ENCODE results near the gene AZGP1.
"Not testable (repeated sequence)": the region's sequence is repeated elsewhere in the genome, so short reads cannot be mapped to it uniquely, and the experiment has no call there.

The AZGP1 gene

DNA sequence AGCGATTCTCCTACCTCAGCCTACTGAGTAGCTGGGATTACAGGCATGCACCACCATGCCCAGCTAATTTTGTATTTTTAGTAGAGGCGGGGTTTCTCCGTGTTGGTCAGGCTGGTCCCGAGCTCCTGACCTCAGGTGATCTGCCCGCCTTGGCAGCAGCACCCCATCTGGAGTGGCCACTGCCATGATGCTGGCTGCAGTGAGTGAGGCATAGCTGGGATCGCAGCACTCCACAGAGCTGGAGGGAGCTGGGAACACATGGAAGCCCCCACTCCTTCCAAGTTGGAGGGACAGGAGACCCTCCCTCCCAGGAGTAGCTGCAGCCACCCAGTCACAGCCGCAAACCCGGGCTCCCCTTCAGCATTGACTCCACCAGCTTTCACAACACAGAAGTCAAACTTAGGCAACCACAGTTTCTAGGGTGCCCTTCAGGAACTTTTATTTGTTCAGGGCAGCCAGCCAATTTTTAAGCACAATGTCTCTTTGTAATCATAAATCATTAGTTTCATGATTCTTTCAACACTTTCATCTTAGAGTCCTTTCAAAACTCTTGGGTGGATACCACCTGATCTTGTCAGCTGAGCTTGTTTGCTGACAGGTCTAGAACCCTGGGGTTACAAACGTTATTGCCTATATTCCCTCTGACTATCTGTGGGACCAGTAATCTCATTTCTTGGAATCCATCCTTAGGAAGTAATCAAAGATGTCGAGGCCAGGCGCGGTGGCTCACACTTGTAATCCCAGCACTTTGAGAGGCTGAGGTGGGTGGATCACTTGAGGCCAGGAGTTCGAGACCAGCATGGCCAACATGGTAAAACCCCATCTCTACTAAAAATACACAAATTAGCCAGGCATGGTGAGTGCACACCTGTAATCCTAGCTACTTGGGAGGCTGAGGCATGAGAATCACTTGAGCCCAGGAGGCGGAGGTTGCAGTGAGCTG lies 36.8 kb upstream of the AZGP1 start:
- not testable (repeated sequence) for H3K27me3 ChIP-seq (ENCODE audit: control insufficient read depth, insufficient read depth, low read length)

DNA sequence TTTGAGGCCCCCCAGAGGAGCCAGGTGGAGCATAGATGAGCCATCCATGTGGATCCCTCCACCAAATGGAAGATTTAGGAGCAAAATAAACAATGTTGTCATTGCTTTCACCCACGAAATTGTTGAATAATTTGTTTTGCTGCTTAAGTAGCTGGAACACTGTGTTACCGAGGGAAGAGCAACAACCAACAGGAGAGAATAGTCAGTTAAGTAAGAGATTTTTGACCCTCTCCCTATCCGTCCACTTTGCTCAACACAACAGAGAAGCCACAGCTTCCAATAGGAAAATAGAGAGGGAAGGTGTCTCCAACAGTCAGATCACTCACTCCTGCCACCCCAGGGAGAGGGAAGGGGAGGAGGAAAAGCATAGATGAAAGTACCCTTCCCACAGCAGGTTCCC lies 35.7 kb upstream of the AZGP1 start:
- Histone ChIP-seq H3K9me3 (ENCODE audit: control insufficient read depth, low read length) (no peaks in the 10 kb centered on the region), H3K27me3 (ENCODE audit: control insufficient read depth, insufficient read depth, low read length) (no peaks in the 10 kb centered on the region), H3K4me1 (ENCODE audit: control insufficient read depth, insufficient read depth, low read length) (peaks cover 36% of the 10 kb centered on the region), H3K4me3 (ENCODE audit: low read length) (no peak overlapping the region), H3K36me3 (ENCODE audit: control insufficient read depth, insufficient read depth, low read length) (peaks cover 6% of the 10 kb centered on the region), H3K9ac (ENCODE audit: low read length) (no peak overlapping the region)

More for the DNA sequence above, 36.8 kb upstream of the AZGP1 start:
- peaks cover 42% of the 10 kb centered on the region for H3K4me1 ChIP-seq (ENCODE audit: control insufficient read depth, insufficient read depth, low read length)
- not testable (repeated sequence) for H3K4me3 ChIP-seq (ENCODE audit: low read length); H3K36me3 ChIP-seq (ENCODE audit: control insufficient read depth, insufficient read depth, low read length); H3K9ac ChIP-seq (ENCODE audit: low read length); H3K9me3 ChIP-seq (ENCODE audit: control insufficient read depth, low read length)

DNA sequence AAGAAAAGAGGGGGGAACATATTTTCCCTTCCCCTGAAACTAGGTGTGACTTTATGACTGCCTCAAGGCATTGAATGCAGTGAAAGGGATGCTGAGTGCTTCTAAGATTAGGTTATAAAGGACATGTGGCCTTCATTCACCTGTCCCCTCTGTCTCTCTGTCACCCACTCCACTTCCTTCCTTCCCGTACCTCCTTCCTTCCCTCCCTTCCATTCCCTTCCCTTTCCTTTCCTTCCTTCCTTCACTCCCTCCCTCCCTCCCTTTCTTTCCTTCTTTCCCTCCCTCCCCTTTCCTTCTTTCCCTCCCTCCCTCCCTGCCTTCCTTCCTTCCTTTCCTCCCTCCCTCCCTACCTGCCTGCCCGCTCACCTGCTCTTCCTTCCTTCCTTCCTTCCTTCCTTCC lies 35.1 kb upstream of the AZGP1 start:
- H3K9ac ChIP-seq (ENCODE audit: low read length), result no peak overlapping the region
- H3K4me1 ChIP-seq (ENCODE audit: control insufficient read depth, insufficient read depth, low read length), result peaks cover 34% of the 10 kb centered on the region
- H3K9me3 ChIP-seq (ENCODE audit: control insufficient read depth, low read length), result no peaks in the 10 kb centered on the region
- H3K4me3 ChIP-seq (ENCODE audit: low read length), result no peak overlapping the region
- no peaks in the 10 kb centered on the region for H3K27me3 ChIP-seq (ENCODE audit: control insufficient read depth, insufficient read depth, low read length)
- peaks cover under 1% of the 10 kb centered on the region for H3K36me3 ChIP-seq (ENCODE audit: control insufficient read depth, insufficient read depth, low read length)

DNA sequence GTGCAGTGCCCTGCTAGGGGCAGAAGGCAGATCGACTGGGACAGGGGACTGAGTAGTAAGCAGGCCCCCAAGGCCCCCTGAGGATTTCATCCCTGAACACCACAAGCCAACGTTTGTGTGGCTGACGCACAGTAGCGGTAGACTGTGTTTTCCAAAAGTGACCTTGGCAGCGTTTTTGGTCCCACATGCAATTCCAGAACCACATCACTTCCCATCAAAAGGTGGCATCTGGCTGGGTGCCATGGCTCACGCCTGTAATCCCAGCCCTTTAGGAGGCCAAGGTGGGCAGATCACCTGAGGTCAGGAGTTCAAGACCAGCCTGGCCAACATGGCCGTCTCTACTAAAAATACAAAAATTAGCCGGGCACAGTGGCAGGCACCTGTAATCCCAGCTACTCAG lies 34.1 kb upstream of the AZGP1 start:
- peaks cover 33% of the 10 kb centered on the region for H3K4me1 ChIP-seq (ENCODE audit: control insufficient read depth, insufficient read depth, low read length)
- H3K36me3 ChIP-seq (ENCODE audit: control insufficient read depth, insufficient read depth, low read length); H3K4me3 ChIP-seq (ENCODE audit: low read length); H3K27me3 ChIP-seq (ENCODE audit: control insufficient read depth, insufficient read depth, low read length); H3K9me3 ChIP-seq (ENCODE audit: control insufficient read depth, low read length); H3K9ac ChIP-seq (ENCODE audit: low read length): not testable (repeated sequence)

DNA sequence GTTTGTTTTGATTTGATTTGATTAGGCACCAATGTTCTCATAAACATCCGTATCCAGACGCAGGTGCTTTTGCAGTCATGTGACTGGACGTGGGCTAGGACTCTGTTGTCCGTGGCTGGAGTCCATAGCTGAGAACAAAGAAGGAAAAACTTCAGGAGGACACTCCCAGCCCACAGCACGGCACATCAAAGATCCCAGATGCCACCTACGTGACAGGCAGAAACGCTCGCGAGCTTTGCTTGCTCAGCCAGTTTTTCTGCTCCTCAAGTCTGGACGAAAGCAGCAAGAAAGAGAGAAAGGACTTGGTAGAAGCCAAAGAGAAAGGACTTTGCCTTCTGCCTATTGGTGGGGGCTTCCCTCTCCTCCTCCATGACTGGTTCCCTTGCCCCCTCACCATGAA lies 32.7 kb upstream of the AZGP1 start:
- H3K9me3 ChIP-seq (ENCODE audit: control insufficient read depth, low read length), result no peaks in the 10 kb centered on the region
- no peak overlapping the region for H3K4me3 ChIP-seq (ENCODE audit: low read length)
- H3K4me1 ChIP-seq (ENCODE audit: control insufficient read depth, insufficient read depth, low read length), result peaks cover 42% of the 10 kb centered on the region
- H3K9ac ChIP-seq (ENCODE audit: low read length), result peak overlapping the region; percentile 29
- H3K27me3 ChIP-seq (ENCODE audit: control insufficient read depth, insufficient read depth, low read length), result no peaks in the 10 kb centered on the region
- no peaks in the 10 kb centered on the region for H3K36me3 ChIP-seq (ENCODE audit: control insufficient read depth, insufficient read depth, low read length)

DNA sequence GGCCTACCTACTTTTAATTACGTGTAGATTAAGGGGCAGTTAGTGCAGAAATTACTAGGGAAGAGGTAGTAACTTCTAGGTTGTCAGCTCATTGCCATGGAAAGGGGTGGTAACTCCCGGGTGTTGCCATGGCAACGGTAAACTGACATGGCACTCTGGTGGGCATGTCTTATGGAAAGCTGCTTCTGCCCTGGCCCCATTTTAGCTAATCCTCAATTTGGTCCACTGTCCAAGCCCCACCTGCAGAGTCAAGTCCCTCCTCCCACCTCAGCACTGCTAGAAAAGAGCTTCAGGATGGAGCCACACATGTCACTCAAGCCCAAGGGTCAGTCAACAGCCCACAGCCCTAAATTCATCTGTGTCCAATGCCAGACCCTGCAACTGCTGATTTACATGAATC lies 32.1 kb upstream of the AZGP1 start:
- Histone ChIP-seq H3K9me3 (ENCODE audit: control insufficient read depth, low read length) (no peaks in the 10 kb centered on the region), H3K4me1 (ENCODE audit: control insufficient read depth, insufficient read depth, low read length) (peaks cover 43% of the 10 kb centered on the region), H3K36me3 (ENCODE audit: control insufficient read depth, insufficient read depth, low read length) (no peaks in the 10 kb centered on the region), H3K4me3 (ENCODE audit: low read length) (no peak overlapping the region), H3K9ac (ENCODE audit: low read length) (no peak overlapping the region), H3K27me3 (ENCODE audit: control insufficient read depth, insufficient read depth, low read length) (no peaks in the 10 kb centered on the region)

DNA sequence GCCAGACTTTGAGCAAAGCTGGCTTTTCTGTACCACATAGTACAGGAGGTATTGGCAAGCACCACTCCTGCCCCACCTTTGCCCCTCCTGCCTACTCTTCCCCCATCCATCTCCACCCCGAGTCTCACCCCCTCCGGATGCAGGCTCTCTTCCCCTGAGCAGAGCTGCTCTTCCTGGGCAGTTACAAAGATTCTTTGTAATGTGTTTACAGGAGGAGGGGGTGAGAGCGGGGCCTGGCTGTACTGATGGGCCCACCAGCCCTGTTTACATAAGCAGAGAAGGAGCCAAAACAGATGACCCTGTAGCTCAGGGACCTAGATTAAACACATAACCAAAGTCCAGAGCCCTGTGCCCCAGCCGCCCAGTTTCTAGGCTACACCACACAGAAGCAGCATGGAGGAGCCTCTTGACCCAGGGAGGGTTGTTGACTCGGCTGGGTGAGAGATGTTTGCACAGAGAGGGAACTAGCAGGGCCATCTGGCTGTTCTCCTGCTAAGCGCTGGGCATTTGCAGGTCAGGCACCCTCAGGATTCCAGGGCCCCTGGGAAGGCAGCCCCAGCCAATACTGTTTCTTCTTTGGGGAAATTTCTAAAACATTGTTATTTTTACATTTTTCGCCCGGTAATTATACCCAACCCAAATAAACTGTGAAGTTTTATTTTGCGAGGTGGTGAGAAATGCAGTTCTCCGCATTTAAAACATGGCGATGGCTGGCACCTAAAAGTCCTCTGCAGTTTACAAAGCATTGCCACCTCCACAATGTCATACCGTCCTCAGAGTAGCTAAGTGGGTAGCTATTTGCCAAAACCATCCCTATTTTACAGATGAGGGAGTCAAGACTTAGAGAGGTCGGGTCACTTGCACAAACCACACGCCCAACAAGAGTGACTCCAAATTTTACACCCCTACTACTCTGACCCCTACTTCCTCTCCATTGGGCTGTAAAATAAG lies 28.2 kb upstream of the AZGP1 start:
- H3K4me3 ChIP-seq (ENCODE audit: low read length), result no peak overlapping the region
- H3K36me3 ChIP-seq (ENCODE audit: control insufficient read depth, insufficient read depth, low read length), result no peaks in the 10 kb centered on the region
- peak overlapping the region; percentile 5 for H3K9ac ChIP-seq (ENCODE audit: low read length)
- no peaks in the 10 kb centered on the region for H3K9me3 ChIP-seq (ENCODE audit: control insufficient read depth, low read length)
- no peaks in the 10 kb centered on the region for H3K27me3 ChIP-seq (ENCODE audit: control insufficient read depth, insufficient read depth, low read length)
- H3K4me1 ChIP-seq (ENCODE audit: control insufficient read depth, insufficient read depth, low read length), result peaks cover 43% of the 10 kb centered on the region

DNA sequence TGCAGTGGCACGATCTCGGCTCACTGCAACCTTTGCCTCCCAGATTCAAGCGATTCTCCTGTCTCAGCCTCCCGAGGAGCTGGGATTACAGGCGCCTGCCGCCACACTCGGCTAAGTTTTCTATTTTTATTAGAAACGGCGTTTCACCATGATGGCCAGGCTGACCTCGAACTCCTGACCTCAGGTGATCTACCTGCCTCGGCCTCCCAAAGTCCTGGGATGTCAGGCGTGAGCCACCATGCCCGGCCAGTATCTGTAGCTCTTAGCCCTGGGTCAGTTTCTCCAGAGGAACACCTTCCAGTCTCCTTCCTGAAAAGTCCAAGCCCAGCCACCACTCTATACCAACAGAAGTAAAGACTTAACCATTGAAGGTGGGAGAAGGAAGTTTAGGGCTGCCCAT lies 24.4 kb upstream of the AZGP1 start:
- Histone ChIP-seq H3K4me1 (ENCODE audit: control insufficient read depth, insufficient read depth, low read length) (peaks cover 51% of the 10 kb centered on the region), H3K9ac (ENCODE audit: low read length) (peak overlapping the region; percentile 1), H3K9me3 (ENCODE audit: control insufficient read depth, low read length) (no peaks in the 10 kb centered on the region), H3K4me3 (ENCODE audit: low read length) (no peak overlapping the region), H3K27me3 (ENCODE audit: control insufficient read depth, insufficient read depth, low read length) (no peaks in the 10 kb centered on the region), H3K36me3 (ENCODE audit: control insufficient read depth, insufficient read depth, low read length) (no peaks in the 10 kb centered on the region)

DNA sequence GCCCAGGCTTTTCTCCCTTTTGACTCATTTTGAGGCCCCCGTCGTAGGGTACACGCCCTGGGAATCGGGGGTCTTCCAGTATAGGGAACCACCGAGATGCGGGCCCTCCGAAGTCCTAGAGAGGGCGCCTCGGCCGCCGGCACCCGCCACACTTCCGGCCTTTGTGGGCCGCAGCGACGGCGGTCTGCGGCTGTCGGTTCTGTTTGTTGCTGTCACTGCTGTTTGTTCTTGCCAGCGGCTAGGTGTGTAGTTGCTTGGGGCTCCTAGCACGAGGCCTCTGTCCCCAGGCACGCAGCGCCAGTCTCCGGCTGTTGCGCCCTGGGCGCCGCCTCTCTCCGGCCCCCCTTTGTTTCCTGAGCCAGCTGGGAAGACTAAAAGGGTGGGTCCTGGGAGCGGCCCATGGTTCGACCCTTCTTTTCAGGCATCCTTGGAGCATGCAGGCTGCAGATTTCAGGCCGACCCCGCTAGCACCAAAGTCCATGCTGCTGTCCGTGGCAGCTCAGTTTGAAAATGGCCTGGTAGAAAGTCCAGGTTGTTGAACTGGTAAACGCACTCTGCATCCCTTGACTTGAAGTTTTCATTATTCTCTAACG lies 21.8 kb upstream of the AZGP1 start:
- H3K4me3 ChIP-seq (ENCODE audit: low read length), result peak overlapping the region; percentile 52
- H3K9ac ChIP-seq (ENCODE audit: low read length), result peak overlapping the region; percentile 77
- H3K36me3 ChIP-seq (ENCODE audit: control insufficient read depth, insufficient read depth, low read length), result no peaks in the 10 kb centered on the region
- H3K9me3 ChIP-seq (ENCODE audit: control insufficient read depth, low read length), result no peaks in the 10 kb centered on the region
- H3K4me1 ChIP-seq (ENCODE audit: control insufficient read depth, insufficient read depth, low read length), result peaks cover 35% of the 10 kb centered on the region
- no peaks in the 10 kb centered on the region for H3K27me3 ChIP-seq (ENCODE audit: control insufficient read depth, insufficient read depth, low read length)

DNA sequence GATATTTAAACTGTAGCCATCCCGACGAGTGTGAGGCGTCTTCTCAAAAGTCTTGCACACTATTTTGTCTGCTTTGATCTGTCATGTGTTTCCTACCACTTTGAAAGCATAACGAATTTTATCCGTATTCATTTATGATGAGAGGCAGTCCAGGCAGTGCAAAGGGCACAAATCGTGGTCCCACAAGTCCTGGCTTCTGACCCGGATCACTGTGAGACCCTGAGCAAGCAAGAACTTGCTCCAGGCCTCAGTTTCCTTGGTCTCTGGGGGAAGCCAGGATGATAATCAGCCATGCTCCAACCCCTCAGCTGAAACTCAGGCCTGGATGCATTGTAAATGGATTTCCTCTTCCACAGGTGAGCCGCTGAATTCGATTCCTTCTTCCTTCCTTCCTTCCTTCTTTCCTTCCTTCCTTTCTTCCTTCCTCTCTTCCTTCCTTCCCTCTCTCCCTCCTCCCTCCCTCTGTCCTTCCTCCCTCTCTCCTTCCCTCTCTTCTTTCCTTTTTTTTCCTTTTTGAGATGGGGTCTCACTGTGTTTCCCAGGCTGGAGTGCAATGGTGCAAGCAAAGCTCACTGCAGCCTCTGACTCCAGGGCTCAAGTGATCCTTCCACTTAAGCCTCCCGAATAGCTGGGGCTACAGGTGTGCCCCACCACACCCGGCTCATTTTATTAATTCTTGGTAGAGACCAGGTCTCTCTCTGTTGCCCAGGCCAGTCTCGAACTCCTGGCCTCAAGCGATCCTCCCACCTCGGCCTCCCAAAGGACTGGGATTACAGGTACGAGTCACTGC lies 21.1 kb upstream of the AZGP1 start:
- no peaks in the 10 kb centered on the region for H3K9me3 ChIP-seq (ENCODE audit: control insufficient read depth, low read length)
- H3K27me3 ChIP-seq (ENCODE audit: control insufficient read depth, insufficient read depth, low read length), result no peaks in the 10 kb centered on the region
- H3K36me3 ChIP-seq (ENCODE audit: control insufficient read depth, insufficient read depth, low read length), result no peaks in the 10 kb centered on the region
- H3K4me3 ChIP-seq (ENCODE audit: low read length), result peak overlapping the region; percentile 52
- H3K9ac ChIP-seq (ENCODE audit: low read length), result peak overlapping the region; percentile 77
- peaks cover 35% of the 10 kb centered on the region for H3K4me1 ChIP-seq (ENCODE audit: control insufficient read depth, insufficient read depth, low read length)

DNA sequence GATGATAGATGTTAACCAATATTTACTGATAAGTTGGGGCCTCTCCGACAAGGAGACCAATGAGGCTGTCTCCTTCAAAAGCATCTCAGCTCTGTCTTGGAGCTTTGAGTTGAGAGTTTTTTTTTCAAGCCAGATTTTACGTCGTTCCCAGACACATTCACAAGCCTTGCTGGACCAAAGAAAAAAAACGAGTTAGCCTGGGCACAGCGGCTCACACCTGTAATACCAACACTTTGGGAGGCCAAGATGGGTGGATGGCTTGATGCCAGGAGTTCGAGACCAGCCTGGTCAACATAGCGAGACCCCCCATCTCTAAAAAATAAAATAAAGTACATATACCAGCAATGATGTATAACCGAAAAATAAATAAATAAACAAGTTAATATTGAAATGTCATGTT lies 19.0 kb upstream of the AZGP1 start:
- Histone ChIP-seq H3K4me3 (ENCODE audit: low read length) (no peak overlapping the region), H3K36me3 (ENCODE audit: control insufficient read depth, insufficient read depth, low read length) (no peaks in the 10 kb centered on the region), H3K27me3 (ENCODE audit: control insufficient read depth, insufficient read depth, low read length) (no peaks in the 10 kb centered on the region), H3K9me3 (ENCODE audit: control insufficient read depth, low read length) (no peaks in the 10 kb centered on the region), H3K4me1 (ENCODE audit: control insufficient read depth, insufficient read depth, low read length) (peaks cover 32% of the 10 kb centered on the region), H3K9ac (ENCODE audit: low read length) (no peak overlapping the region)

Measured in mucosa of stomach (tissue), 1 donor.